Tibial artery (tissue), 4 donors: ENCODE measurements around the gene PHACTR1.

ENCODE experiments used
- DNase-seq, 2 donors: peaks; one replicate each; pipeline ENCODE4 v3.0.0-alpha.2; 2019
- H3K27ac ChIP-seq, 2 donors: fragments of 200-600 bp; sonication (generic) in 1 of 2; 1 replicate in 1 of 2; 2 replicates in 1 of 2; pipeline ENCODE4 v1.5.1; 2018 to 2019; ENCODE audit warnings: mild to moderate bottlenecking in 1 of 2
- H3K27me3 ChIP-seq, 2 donors: fragments of 200-600 bp; sonication (generic) in 1 of 2; one replicate each; pipeline versions ENCODE4 v1.5.1 to v1.6.0; 2016 to 2019
- H3K36me3 ChIP-seq, 3 donors: fragments of 200-600 bp; sonication (generic) in 2 of 3; one replicate each; pipeline ENCODE4 v1.5.1; 2016 to 2019; ENCODE audit warnings: mild to moderate bottlenecking in 2 of 3
- H3K4me1 ChIP-seq, 4 donors: fragments of 200-600 bp; sonication (generic) in 2 of 4; 1 replicate in 3 of 4; 2 replicates in 1 of 4; pipeline ENCODE4 v1.5.1; 2016 to 2019
- H3K4me3 ChIP-seq, 2 donors: fragments of 200-600 bp; sonication (generic) in 1 of 2; 1 replicate in 1 of 2; 2 replicates in 1 of 2; pipeline ENCODE4 v1.5.1; 2018 to 2019; ENCODE audit warnings: mild to moderate bottlenecking in 2 of 2
- H3K9me3 ChIP-seq, 3 donors: fragments of 200-600 bp; sonication (generic) in 1 of 3; one replicate each; pipeline ENCODE4 v1.5.1; 2016 to 2019
- intact Hi-C: fragments of 100-400 bp; cut with DNase I; formaldehyde crosslinking; loops from one replicate; pipeline ENCODE4 v1.15.0; 2023; ENCODE audit warnings: low total_unique reads
- TF ChIP-seq, protein P1 (sequence below), 2 experiments: fragments of 200-600 bp in 1 of 2; fragments of 450-650 bp in 1 of 2; IDR thresholded peaks; one replicate each; pipeline ENCODE4 v1.5.1; 2017 to 2019; ENCODE audit warnings: antibody characterized with exemption in 2 of 2, mild to moderate bottlenecking in 1 of 2, moderate library complexity in 1 of 2

Gene PHACTR1

DNA sequence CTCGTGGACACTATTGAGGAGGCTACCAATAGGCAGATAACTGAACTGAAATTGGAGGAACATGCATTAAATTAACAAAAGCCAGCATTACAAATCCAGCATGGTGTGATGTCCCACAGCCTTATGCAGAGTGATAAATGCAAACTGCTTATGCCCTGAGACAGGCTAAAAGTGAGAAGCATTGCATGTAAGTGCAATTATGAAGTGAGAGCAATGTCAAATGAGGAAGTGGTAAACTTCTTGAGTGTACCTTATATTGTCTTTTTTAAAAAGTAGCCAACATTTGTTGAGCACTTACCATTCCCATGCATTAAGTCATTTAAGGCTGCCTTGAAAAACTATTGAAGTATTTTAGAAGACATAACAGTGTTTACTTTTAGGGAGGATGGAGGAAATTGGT is 399.6 kb downstream of the PHACTR1 start:
- intact Hi-C loops, result no loop called here
- TF ChIP-seq, protein P1, sequence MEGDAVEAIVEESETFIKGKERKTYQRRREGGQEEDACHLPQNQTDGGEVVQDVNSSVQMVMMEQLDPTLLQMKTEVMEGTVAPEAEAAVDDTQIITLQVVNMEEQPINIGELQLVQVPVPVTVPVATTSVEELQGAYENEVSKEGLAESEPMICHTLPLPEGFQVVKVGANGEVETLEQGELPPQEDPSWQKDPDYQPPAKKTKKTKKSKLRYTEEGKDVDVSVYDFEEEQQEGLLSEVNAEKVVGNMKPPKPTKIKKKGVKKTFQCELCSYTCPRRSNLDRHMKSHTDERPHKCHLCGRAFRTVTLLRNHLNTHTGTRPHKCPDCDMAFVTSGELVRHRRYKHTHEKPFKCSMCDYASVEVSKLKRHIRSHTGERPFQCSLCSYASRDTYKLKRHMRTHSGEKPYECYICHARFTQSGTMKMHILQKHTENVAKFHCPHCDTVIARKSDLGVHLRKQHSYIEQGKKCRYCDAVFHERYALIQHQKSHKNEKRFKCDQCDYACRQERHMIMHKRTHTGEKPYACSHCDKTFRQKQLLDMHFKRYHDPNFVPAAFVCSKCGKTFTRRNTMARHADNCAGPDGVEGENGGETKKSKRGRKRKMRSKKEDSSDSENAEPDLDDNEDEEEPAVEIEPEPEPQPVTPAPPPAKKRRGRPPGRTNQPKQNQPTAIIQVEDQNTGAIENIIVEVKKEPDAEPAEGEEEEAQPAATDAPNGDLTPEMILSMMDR (IDR thresholded peaks at IDR 0.05), result no peak

DNA sequence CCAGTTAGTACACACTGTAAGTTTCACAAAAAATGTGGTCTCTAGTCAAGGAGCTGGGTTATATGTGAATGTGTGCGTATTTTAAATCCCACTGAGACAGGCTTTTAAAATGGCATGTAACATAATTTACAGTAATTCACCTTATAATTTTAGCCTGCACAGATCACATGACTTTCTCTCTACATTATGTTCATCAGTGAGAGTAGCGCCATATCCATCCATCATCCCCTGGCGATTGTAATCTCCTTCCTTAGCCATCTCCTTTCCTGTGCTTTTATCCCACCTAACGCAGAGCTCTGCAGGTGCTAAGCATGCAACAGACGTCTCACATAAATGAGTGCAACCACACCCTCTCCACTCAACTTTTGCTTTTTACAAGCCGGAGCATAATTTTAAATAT is 401.0 kb downstream of the PHACTR1 start:
- Histone ChIP-seq H3K9me3 (no peaks in the 10 kb centered on the region), H3K27me3 (no peaks in the 10 kb centered on the region), H3K27ac (no peak overlapping the region), H3K36me3 (no peaks in the 10 kb centered on the region), H3K4me1 (peaks cover 0 to 57% (median 17%) of the 10 kb centered on the region in 4 donors), H3K4me3 (no peak overlapping the region)
- DNase-seq, result no peak
- intact Hi-C loops, result no loop called here
- TF ChIP-seq, protein P1 (IDR thresholded peaks at IDR 0.05), result no peak

More for the DNA sequence above, 399.6 kb downstream of the PHACTR1 start:
- Histone ChIP-seq H3K27me3 (no peaks in the 10 kb centered on the region), H3K4me3 (no peak overlapping the region), H3K4me1 (peaks cover 0 to 57% (median 17%) of the 10 kb centered on the region in 4 donors), H3K27ac (no peak overlapping the region), H3K36me3 (no peaks in the 10 kb centered on the region), H3K9me3 (no peaks in the 10 kb centered on the region)
- no peak for DNase-seq

DNA sequence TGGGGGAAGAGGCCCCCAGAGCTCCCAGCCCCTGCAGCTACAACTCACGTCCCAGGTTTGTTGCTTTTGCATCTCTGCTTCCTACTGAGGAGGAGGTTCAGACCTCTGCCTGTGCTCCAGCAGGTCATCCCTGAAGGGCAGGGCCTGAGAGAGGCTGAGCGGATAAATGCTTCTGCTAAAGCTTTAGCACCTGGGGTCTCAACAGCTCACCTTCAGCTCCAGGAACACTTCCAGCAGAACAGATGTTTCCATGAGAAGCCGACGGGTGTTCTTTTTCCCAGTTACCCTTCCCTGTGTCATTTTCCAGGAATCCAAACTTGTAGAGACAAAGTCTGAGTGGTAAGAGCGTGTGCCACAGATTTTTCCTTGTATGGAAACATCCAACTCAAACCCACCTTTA is 403.0 kb downstream of the PHACTR1 start:
- TF ChIP-seq, protein P1 (IDR thresholded peaks at IDR 0.05), result no peak
- Histone ChIP-seq H3K4me3 (no peak overlapping the region), H3K9me3 (no peaks in the 10 kb centered on the region), H3K27ac (no peak overlapping the region), H3K27me3 (no peaks in the 10 kb centered on the region), H3K36me3 (no peaks in the 10 kb centered on the region), H3K4me1 (peaks cover 0 to 60% (median 8%) of the 10 kb centered on the region in 4 donors)
- DNase-seq, result no peak
- intact Hi-C loops, result no loop called here

DNA sequence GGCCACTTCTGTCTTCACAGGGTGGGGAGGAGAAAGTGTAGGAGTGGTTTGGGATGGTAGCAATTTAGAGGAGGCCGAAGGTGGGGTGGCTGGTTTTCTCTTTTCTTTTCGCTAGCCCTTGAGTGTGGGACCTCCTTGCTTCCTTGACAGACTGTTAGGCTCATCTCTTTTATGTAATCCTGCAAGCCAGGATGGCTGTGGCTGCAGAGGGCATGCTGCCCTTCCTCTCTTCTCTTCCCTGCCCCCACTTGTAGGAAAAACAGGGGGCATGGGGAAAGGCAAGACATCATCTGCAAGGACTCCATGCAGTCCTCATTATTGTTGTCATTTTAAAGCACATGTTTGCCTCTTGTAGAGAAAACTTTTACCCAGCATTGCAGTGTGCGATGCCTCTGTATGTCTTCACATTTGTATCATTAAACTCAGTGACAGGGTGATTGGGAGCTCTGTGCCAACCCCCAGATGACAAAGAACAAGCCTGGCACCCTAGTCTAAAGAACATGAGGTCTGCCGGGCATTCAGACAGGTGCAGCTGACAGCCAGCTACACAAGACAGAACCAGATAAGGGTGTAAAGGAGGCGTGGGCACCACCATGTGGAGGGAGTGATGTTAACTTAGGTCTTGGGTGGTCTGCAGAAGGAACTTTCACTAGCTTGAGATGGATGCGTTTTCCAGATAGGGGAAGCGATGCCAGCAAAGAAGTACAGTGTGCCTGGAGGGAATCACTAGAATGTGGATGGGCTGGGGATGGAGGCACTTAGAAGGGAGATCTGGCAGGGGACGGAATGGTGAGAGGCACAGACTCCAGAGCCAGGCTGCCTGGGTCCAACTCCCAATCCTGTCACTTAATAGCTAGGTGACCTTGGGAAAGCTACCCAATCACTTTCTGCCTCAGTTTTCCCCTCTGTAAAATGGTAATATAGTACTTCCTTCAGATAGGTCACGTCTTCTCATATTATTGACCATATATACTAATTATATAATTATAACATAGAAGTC is 404.2 kb downstream of the PHACTR1 start:
- intact Hi-C loops, result no loop called here
- Histone ChIP-seq H3K27me3 (no peaks in the 10 kb centered on the region), H3K36me3 (no peaks in the 10 kb centered on the region), H3K4me1 (peaks cover 0 to 54% (median 3%) of the 10 kb centered on the region in 4 donors), H3K9me3 (no peaks in the 10 kb centered on the region), H3K27ac (no peak overlapping the region), H3K4me3 (no peak overlapping the region)
- no peak for DNase-seq
- TF ChIP-seq, protein P1 (IDR thresholded peaks at IDR 0.05), result no peak

DNA sequence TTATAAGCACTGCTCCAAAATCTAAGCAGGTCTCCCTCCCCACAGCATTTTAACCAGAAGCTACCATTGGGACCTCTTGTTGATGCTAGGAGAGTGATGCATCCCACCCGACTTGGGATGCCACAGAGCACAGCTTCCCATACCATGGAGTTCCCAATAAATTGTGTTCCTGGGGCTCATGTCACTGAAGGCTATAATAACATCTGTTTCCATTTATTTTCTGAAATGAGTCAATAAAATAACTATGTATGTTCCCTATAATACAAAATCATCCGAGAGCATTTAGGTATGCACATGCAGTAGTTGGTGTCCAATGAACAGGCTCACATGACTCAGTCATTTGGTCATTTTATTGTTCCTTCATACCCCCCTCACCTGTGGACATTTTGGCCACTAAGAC is 407.6 kb downstream of the PHACTR1 start:
- TF ChIP-seq, protein P1 (IDR thresholded peaks at IDR 0.05), result no peak
- no peaks in the 10 kb centered on the region for H3K9me3 ChIP-seq
- no peak overlapping the region for H3K4me3 ChIP-seq
- no peaks in the 10 kb centered on the region for H3K27me3 ChIP-seq
- DNase-seq, result no peak
- no peaks in the 10 kb centered on the region for H3K36me3 ChIP-seq
- no peak overlapping the region for H3K27ac ChIP-seq
- H3K4me1 ChIP-seq, result peaks cover 0 to 44% (median 3%) of the 10 kb centered on the region in 4 donors
- intact Hi-C loops, result no loop called here
